GM12878 (cell line): ENCODE measurements around the gene DOCK9.

Experiments
- CEBPZ ChIP-seq: fragments of 150-350 bp; IDR thresholded peaks from 2 replicates; pipeline ENCODE4 v1.6.1; 2016; ENCODE audit warnings: low read depth, low read length
- CTCF ChIP-seq, 3 experiments: IDR thresholded peaks in 2 of 3; conservative IDR thresholded peaks in 1 of 3; 2 replicates each; pipeline ENCODE4 v1.5.1; 2011; ENCODE audit warnings: low read depth in 3 of 3, low read length in 3 of 3, mild to moderate bottlenecking in 3 of 3, control low read depth in 2 of 3, moderate library complexity in 2 of 3, inconsistent platforms in 1 of 3, mixed read lengths in 1 of 3; ENCODE audit not compliant: control insufficient read depth in 2 of 3, insufficient read depth in 1 of 3; ENCODE audit errors: extremely low read depth in 1 of 3
- MXI1 ChIP-seq: fragments of 150-350 bp; IDR thresholded peaks from 2 replicates; pipeline ENCODE4 v1.6.1; 2011; ENCODE audit warnings: low read depth, mild to moderate bottlenecking, inconsistent platforms, low read length, improper control_type of control experiment
- POLR2A ChIP-seq: IDR thresholded peaks from 2 replicates; pipeline ENCODE4 v1.6.1; 2011; ENCODE audit warnings: low read depth, mild to moderate bottlenecking, low read length
- POLR2AphosphoS2 ChIP-seq: IDR thresholded peaks from 2 replicates; pipeline ENCODE4 v1.6.1; 2011; ENCODE audit warnings: low read depth, mild to moderate bottlenecking, low read length, improper control_type of control experiment, moderate library complexity
- RFX5 ChIP-seq: IDR thresholded peaks from 2 replicates; pipeline ENCODE4 v1.6.1; 2011; ENCODE audit warnings: low read depth, low read length, improper control_type of control experiment
- SUPT20H ChIP-seq: IDR thresholded peaks from 2 replicates; pipeline ENCODE4 v1.6.1; 2011; ENCODE audit warnings: low read depth, mild to moderate bottlenecking, low read length, moderate library complexity, borderline replicate concordance; ENCODE audit not compliant: control insufficient read depth
- USF1 ChIP-seq: IDR thresholded peaks from 2 replicates; pipeline ENCODE4 v1.6.1; 2011; ENCODE audit warnings: borderline replicate concordance, low read depth, mild to moderate bottlenecking, moderate library complexity, mixed read lengths, low read length; ENCODE audit not compliant: insufficient read depth; ENCODE audit errors: extremely low read length

GRCh38 chr13:98994080-98994479, 16.2 kb upstream of the DOCK9 start:
- no peak for TF ChIP-seq CTCF (IDR thresholded peaks at IDR 0.05 in 2 of 3, conservative IDR thresholded peaks at IDR 0.05 in 1 of 3; ENCODE audit: control insufficient read depth in 2 of 3, extremely low read depth in 1 of 3, insufficient read depth in 1 of 3, low read depth in 3 of 3, low read length in 3 of 3)
- TF ChIP-seq POLR2AphosphoS2, result no peak
- no peak for TF ChIP-seq CEBPZ
- TF ChIP-seq POLR2A, result no peak
- no peak for TF ChIP-seq USF1
- no peak for TF ChIP-seq RFX5
- TF ChIP-seq SUPT20H, result no peak
- no peak for TF ChIP-seq MXI1
